Measurements from ENCODE around the gene COL27A1. TPM values are rescaled to one million over a fixed set of nuclear protein-coding genes. Genes with fewer than 3 reads are reported as not detected.

The COL27A1 gene
- polyA plus RNA-seq, 1 of the 3 experiments (the other 2 are of a cell fraction), result 8.7 TPM

DNA sequence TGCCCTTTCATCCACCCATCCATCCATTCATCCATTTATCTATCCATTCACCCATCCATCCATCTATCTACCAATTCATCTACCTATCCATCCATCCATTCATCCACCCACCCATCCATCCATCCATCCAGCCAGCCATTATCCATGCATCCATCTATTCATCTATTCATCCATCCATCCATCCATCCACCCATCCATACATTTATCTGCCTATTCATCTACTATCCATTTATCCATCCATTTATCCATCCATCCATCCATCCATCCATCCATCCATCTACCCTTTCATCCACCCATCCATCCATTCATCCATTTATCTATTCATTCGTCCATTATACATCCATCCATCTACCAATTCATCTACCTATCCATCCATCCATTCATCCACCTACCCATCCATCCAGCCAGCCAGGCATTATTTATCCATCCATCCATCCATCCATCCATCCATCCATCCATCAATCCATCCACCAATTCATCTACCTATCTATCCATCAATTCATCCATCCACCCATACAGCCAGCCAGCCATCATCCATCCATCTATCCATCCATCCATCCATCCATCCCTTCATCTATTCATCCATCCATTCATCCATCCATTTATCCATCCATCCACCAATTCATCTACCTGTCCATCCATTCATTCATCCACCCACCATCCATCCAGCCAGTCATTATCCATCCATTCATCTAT lies 10.2 kb downstream of the COL27A1 start:
- Histone ChIP-seq H3K4me1 (ENCODE audit: control insufficient read depth in 1 of 2, insufficient read depth in 2 of 2, low read depth in 1 of 2, low read length in 1 of 2) (peaks cover 3 to 12% of the 10 kb centered on the region in 2 experiments; a peak in 3 of 4 replicates), H3F3A (replicated peaks; ENCODE audit: insufficient read depth) (peaks cover 5% of the 10 kb centered on the region), H3K9me3 (no peaks in the 10 kb centered on the region), H3K79me2 (ENCODE audit: insufficient read depth) (peaks cover 12% of the 10 kb centered on the region), H3K9me2 (no peaks in the 10 kb centered on the region), H3K27me3 (ENCODE audit: insufficient read depth) (no peaks in the 10 kb centered on the region), H3K27ac (ENCODE audit: low read depth in 2 of 2, low read length in 1 of 2) (no peak overlapping the region), H3K4me2 (no peak overlapping the region), H3K4me3 (ENCODE audit: low read depth in 2 of 2, low read length in 1 of 2) (no peak overlapping the region), H3K36me3 (replicated peaks in 1 of 2; ENCODE audit: control insufficient read depth in 1 of 2, insufficient read depth in 2 of 2, low read length in 1 of 2) (no peaks in the 10 kb centered on the region), H4K20me1 (ENCODE audit: insufficient read depth) (0 out of 2 replicates have a peak, but pooled peaks cover 5% of the 10 kb centered on the region), H2AFZ (ENCODE audit: low read depth) (no peak overlapping the region), H3K9ac (no peak overlapping the region)
- WGBS (ENCODE audit: low lambda C conversion rate), result 96% methylated on average over 1 of the region's 1 CpG
- TF ChIP-seq SMC3 (IDR thresholded peaks at IDR 0.05; ENCODE audit: low read depth, low read length) (no peak), GATA2 (CRISPR knock-in tag; IDR thresholded peaks at IDR 0.05) (no peak), FOXJ3 (CRISPR knock-in tag; IDR thresholded peaks at IDR 0.05) (no peak), TAF1 (IDR thresholded peaks at IDR 0.05; ENCODE audit: borderline replicate concordance, low read depth, low read length) (no peak)
- TF ChIP-seq, protein P1, sequence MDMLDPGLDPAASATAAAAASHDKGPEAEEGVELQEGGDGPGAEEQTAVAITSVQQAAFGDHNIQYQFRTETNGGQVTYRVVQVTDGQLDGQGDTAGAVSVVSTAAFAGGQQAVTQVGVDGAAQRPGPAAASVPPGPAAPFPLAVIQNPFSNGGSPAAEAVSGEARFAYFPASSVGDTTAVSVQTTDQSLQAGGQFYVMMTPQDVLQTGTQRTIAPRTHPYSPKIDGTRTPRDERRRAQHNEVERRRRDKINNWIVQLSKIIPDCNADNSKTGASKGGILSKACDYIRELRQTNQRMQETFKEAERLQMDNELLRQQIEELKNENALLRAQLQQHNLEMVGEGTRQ (IDR thresholded peaks at IDR 0.05; ENCODE audit: borderline replicate concordance, low read depth, low read length), result no peak
- TF ChIP-seq, protein P2, sequence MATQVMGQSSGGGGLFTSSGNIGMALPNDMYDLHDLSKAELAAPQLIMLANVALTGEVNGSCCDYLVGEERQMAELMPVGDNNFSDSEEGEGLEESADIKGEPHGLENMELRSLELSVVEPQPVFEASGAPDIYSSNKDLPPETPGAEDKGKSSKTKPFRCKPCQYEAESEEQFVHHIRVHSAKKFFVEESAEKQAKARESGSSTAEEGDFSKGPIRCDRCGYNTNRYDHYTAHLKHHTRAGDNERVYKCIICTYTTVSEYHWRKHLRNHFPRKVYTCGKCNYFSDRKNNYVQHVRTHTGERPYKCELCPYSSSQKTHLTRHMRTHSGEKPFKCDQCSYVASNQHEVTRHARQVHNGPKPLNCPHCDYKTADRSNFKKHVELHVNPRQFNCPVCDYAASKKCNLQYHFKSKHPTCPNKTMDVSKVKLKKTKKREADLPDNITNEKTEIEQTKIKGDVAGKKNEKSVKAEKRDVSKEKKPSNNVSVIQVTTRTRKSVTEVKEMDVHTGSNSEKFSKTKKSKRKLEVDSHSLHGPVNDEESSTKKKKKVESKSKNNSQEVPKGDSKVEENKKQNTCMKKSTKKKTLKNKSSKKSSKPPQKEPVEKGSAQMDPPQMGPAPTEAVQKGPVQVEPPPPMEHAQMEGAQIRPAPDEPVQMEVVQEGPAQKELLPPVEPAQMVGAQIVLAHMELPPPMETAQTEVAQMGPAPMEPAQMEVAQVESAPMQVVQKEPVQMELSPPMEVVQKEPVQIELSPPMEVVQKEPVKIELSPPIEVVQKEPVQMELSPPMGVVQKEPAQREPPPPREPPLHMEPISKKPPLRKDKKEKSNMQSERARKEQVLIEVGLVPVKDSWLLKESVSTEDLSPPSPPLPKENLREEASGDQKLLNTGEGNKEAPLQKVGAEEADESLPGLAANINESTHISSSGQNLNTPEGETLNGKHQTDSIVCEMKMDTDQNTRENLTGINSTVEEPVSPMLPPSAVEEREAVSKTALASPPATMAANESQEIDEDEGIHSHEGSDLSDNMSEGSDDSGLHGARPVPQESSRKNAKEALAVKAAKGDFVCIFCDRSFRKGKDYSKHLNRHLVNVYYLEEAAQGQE (IDR thresholded peaks at IDR 0.05; ENCODE audit: low read depth, low read length), result no peak
- TF ChIP-seq, protein P3, sequence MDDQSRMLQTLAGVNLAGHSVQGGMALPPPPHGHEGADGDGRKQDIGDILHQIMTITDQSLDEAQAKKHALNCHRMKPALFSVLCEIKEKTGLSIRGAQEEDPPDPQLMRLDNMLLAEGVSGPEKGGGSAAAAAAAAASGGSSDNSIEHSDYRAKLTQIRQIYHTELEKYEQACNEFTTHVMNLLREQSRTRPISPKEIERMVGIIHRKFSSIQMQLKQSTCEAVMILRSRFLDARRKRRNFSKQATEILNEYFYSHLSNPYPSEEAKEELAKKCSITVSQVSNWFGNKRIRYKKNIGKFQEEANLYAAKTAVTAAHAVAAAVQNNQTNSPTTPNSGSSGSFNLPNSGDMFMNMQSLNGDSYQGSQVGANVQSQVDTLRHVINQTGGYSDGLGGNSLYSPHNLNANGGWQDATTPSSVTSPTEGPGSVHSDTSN (IDR thresholded peaks at IDR 0.05), result no peak
- TF ChIP-seq, protein P4, sequence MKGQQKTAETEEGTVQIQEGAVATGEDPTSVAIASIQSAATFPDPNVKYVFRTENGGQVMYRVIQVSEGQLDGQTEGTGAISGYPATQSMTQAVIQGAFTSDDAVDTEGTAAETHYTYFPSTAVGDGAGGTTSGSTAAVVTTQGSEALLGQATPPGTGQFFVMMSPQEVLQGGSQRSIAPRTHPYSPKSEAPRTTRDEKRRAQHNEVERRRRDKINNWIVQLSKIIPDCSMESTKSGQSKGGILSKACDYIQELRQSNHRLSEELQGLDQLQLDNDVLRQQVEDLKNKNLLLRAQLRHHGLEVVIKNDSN (IDR thresholded peaks at IDR 0.05; ENCODE audit: borderline replicate concordance, low read depth), result no peak
- DNase-seq, result no peak
- ChIA-PET POLR2A (no interaction called here), CTCF (interaction anchor here (1.3 to 2.9 kb wide), 4 partner anchors 10 to 125 kb away, joined by 3 to 12 read pairs (median 7); partner anchors contain the start of gene COL27A1)
